Coronary artery (tissue), 2 donors: ENCODE results near the gene RPS6KA5.

Source experiments
- DNase-seq: peaks from one replicate; pipeline ENCODE4 v3.0.0-alpha.2; 2017; ENCODE audit warnings: low spot score
- H3K27ac ChIP-seq, 2 donors: fragments of 200-600 bp; sonication (generic); one replicate each; pipeline ENCODE4 v1.5.1; 2016 to 2019
- H3K4me3 ChIP-seq: fragments of 200-600 bp; sonication (generic); 2 replicates; pipeline ENCODE4 v1.5.1; 2016; ENCODE audit warnings: mild to moderate bottlenecking, moderate library complexity
- TF ChIP-seq, protein P1 (sequence below): fragments of 200-600 bp; sonication (generic); IDR thresholded peaks from one replicate; pipeline ENCODE4 v1.5.1; 2019; ENCODE audit warnings: antibody characterized with exemption

The RPS6KA5 gene

DNA sequence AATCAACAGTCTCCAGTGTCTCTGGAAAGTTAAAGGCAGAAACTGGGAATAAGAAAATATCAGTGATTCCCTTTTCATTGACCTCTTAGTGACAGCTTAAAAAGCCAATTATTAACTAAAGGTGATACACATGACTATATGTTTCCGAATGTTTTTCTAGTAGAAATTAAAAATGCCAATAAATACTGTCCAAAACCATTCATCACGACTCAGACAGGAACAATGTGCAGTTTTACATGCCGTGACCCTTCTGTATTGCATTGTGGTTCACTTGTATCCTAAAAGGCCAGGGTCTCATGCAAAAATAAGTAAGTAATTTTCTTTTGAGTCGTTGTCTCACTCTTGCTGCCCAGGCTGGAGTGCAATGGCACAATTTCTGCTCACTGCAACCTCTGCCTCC is 138.3 kb downstream of the RPS6KA5 start:
- H3K27ac ChIP-seq: no peak overlapping the region
- DNase-seq: no peak
- no peak overlapping the region for H3K4me3 ChIP-seq
- TF ChIP-seq, protein P1, sequence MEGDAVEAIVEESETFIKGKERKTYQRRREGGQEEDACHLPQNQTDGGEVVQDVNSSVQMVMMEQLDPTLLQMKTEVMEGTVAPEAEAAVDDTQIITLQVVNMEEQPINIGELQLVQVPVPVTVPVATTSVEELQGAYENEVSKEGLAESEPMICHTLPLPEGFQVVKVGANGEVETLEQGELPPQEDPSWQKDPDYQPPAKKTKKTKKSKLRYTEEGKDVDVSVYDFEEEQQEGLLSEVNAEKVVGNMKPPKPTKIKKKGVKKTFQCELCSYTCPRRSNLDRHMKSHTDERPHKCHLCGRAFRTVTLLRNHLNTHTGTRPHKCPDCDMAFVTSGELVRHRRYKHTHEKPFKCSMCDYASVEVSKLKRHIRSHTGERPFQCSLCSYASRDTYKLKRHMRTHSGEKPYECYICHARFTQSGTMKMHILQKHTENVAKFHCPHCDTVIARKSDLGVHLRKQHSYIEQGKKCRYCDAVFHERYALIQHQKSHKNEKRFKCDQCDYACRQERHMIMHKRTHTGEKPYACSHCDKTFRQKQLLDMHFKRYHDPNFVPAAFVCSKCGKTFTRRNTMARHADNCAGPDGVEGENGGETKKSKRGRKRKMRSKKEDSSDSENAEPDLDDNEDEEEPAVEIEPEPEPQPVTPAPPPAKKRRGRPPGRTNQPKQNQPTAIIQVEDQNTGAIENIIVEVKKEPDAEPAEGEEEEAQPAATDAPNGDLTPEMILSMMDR: no peak

DNA sequence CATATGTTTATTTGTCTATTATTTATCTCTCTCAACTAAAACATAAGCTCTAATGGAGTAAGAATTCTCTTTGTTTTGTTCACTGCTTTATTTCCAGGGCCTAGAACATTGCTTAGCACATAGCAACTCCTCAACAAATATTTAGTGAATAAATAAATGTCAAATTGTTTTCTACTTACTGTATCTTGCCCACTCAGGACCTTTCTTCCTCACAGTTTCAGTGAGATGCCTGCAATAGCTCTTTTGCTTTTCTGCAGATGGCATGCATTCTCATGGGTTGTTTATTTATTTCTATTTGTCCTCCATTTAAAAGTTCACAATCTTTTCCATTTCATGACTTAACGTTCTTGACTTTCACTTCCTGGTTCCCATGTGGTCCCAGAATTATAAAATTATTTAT is 149.3 kb downstream of the RPS6KA5 start:
- no peak for DNase-seq
- TF ChIP-seq, protein P1: no peak
- Histone ChIP-seq H3K27ac (no peak overlapping the region), H3K4me3 (no peak overlapping the region)

DNA sequence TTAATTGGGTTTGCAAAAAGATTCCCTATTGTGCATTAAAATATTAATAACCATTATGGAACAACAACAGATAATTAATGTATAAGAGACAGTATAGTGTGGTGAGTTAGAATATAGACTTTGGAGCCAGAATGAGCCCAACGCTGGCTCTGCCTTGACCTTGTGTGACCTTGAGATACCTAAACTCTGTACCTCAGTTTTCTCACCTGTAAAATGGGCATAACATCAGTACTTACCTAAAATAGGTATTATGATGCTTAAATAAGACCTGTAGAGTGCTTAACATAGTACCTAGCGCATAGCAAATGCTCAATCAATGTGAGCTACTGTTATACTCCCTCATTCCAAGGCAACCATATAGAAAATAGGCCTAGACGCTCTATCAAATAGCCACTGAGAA is 153.3 kb downstream of the RPS6KA5 start:
- Histone ChIP-seq H3K4me3 (no peak overlapping the region), H3K27ac (no peak overlapping the region)
- TF ChIP-seq, protein P1: no peak
- DNase-seq: no peak

DNA sequence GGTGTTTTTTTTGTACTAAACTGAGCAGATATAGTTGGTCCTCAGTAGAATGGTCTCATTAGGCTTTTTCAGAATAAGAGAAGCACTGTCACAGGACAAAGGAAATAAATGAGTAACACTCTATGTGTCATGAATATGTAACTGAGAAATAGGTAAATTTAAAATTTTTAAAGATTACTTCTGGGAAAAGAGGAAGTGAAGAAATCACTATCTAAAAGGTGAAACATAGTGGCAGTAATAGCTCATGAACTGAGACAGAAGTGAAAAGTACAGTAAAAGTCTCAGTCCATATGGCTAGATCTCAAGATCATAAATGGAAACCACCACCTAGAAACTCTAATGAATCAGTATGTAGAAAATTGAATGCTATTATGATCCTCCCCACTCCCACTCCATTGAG is 154.9 kb downstream of the RPS6KA5 start:
- TF ChIP-seq, protein P1: no peak
- Histone ChIP-seq H3K27ac (no peak overlapping the region), H3K4me3 (no peak overlapping the region)
- no peak for DNase-seq

DNA sequence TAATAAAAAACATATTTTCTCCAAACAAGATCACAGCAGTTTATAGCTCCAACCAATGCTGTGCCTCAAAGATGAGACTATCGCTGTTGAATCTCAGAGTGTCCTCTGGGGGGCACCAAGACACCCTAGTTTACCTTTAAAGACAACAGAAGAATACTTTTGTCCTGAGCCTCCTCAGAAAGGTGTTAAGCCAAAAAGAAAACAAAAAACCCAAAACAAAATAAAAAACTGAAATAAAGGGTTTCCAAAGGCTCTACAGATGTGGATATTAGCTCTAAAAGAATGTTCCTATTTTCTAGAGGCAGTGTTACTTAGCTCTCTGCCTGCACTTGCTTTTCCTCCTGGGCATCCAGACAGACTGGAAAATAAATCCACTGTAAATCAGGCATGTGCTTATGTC is 157.3 kb downstream of the RPS6KA5 start:
- Histone ChIP-seq H3K4me3 (no peak overlapping the region), H3K27ac (no peak overlapping the region)
- TF ChIP-seq, protein P1: peak; percentile 47
- no peak for DNase-seq

DNA sequence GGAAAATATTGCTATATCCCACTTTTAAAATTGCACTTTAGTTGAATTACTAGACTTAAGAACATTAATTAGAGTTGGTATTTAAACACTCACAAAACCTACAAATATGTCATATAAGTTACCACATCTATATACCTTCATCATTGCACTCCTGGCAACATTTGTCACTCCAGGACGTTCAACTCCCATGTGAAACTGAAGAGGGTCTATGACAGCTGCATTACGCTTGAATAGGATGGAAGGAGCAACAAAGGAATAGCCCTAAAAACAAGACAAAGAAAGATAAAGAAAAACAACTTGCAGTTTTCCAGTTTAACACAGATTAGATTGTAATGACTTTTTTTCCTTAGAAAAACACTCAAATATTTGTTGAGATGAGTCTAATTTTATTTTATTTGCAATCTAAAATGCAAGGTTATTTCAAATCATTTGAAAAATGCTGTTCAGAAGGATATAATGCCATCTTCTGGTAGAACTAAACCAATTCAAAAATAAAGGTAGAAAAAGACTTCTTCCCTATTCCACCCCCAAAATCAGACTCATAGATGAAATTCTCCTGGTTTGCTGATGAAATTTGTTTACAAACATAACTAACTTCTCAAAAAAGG is 159.9 kb downstream of the RPS6KA5 start:
- Histone ChIP-seq H3K4me3 (no peak overlapping the region), H3K27ac (no peak overlapping the region)
- DNase-seq: no peak
- TF ChIP-seq, protein P1: no peak

DNA sequence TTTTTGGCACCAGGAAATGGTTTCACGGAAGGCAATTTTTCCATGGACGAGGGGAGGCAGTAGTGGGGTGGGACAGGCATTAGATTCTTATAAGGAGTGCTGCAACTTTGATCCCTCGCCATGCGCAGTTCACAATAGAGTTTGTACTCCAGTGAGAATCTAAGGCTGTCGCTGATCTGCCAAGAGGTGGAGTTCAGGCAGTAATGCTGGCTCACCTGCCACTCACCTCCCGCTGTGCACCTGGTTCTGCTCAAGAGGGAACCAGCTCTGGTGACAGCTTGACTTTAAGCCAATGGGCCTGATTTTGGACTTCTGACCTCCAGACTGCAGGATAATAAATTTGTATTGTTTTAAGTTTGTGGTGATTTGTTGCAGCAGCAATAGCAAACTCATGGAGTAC is 163.4 kb downstream of the RPS6KA5 start:
- no peak for DNase-seq
- H3K4me3 ChIP-seq: no peak overlapping the region
- TF ChIP-seq, protein P1: no peak
- no peak overlapping the region for H3K27ac ChIP-seq
